Memory B cell (primary cell): Measurements from ENCODE around the gene MTCH2.
"Not testable (repeated sequence)": the region's sequence is repeated elsewhere in the genome, so short reads cannot be mapped to it uniquely, and the experiment has no call there.

ENCODE experiments used
- ATAC-seq: fragments of 150-1000 bp; cut with Tn5 transposase; 2 replicates; pipeline ENCODE4 v1.10.0; 2021; ENCODE audit warnings: low read depth, mild to moderate bottlenecking, moderate library complexity
- DNase-seq, 2 donors: peaks; one replicate each; pipeline ENCODE4 v3.0.0; 2022; ENCODE audit warnings: low spot score in 2 of 2
- H3K27ac Mint-ChIP-seq: one replicate; pipeline ENCODE4 v1.8.0; 2022; ENCODE audit warnings: mild to moderate bottlenecking, moderate library complexity, mixed read lengths
- H3K27me3 Mint-ChIP-seq: one replicate; pipeline ENCODE4 v1.8.0; 2022; ENCODE audit warnings: mixed read lengths
- H3K36me3 Mint-ChIP-seq: one replicate; pipeline ENCODE4 v1.8.0; 2022; ENCODE audit warnings: mild to moderate bottlenecking, mixed read lengths
- H3K4me1 Mint-ChIP-seq: one replicate; pipeline ENCODE4 v1.8.0; 2022; ENCODE audit warnings: mixed read lengths
- H3K4me3 Mint-ChIP-seq: one replicate; pipeline ENCODE4 v1.8.0; 2022; ENCODE audit warnings: mild to moderate bottlenecking, moderate library complexity, mixed read lengths
- H3K9me3 Mint-ChIP-seq: one replicate; pipeline ENCODE4 v1.8.0; 2022; ENCODE audit warnings: mixed read lengths

The MTCH2 gene

DNA sequence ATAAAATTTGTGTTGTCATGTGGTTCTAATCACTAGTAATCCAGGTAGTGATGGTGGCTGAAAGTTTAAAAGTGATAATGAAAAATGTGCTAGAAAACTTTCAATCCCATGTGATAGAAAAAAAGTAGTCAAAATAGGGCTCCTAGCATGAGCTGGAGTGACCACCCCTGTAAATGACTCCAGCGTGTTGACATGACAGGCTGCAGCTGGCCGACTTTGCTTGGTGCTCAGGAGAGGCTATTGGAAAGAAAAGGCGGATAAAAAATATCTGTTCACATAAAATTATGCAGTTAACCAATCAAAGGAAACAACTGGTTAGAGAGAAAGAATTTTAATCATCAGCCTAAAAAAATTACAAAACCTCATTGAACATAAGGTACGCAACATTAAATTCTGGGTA is 16.9 kb upstream of the MTCH2 start:
- Mint-ChIP-seq H3K27ac (no peak overlapping the region), H3K36me3 (no peaks in the 10 kb centered on the region), H3K27me3 (peaks cover 4% of the 10 kb centered on the region), H3K4me1 (peaks cover 3% of the 10 kb centered on the region), H3K4me3 (no peak overlapping the region), H3K9me3 (no peaks in the 10 kb centered on the region)
- ATAC-seq (no peak), DNase-seq (no peak)

DNA sequence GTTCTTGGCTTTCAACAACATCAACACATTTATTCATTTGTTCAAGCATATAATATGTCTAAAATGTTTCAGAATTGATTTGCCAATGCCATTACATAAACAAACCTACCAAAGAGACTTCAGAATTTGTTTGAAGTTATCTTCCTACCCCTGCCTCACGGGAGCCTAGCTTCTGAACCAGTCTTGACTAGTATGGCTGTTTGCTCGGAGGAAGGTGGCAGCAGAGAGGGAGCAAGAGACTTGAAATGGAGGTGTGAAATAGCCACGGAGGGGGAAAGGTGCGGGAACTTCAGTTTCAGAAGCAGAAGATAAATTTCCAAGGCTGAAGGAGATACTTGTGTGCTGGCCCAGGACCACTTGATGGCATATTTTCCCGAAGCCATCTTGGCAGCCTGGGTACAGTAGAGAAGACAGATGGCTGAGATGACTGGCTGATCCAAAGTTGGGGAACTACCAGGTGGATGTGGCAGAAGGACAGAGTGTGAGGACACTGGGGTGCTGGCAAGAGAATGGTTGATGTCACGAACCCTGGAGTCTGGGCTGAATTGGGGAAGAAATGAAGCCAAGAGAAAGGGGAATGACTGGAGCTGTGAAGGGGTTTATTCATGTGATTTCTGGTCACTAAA is 14.0 kb upstream of the MTCH2 start:
- H3K36me3 Mint-ChIP-seq: peaks cover 2% of the 10 kb centered on the region
- H3K27me3 Mint-ChIP-seq: peaks cover 4% of the 10 kb centered on the region
- no peaks in the 10 kb centered on the region for H3K4me1 Mint-ChIP-seq
- H3K4me3 Mint-ChIP-seq: no peak overlapping the region
- ATAC-seq (no peak), DNase-seq (no peak)
- peaks cover 9% of the 10 kb centered on the region for H3K9me3 Mint-ChIP-seq
- no peak overlapping the region for H3K27ac Mint-ChIP-seq

DNA sequence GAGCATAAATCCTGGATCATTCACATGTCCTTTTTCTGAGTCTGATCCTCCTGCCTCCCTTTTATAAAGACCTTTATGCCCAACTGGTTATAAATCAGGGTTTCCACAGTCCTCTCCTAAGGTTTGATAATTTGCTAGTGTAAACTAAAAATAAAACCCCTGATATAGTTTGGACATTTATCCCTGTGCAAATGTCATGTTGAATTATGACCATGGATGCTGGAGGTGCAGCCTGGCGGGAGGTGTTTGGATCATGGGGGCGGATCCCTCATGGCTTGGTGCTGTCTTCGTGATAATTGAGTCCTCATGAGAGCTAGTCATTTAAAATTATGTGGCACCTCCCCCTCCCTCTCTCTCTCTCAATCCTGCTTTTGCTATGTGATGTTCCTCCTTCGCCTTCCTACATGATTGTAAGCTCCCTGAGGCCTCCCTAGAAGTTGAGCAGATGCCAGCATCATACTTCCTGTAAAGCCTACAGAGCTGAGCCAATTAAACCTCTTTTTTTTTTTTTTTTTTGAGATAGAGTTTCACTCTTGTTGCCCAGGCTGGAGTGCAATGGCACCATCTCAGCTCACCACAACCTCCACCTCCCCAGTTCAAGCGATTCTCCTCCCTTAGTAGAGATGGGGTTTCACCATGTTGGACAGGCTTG is 9.6 kb upstream of the MTCH2 start:
- Mint-ChIP-seq H3K27ac (no peak overlapping the region), H3K36me3 (peaks cover 2% of the 10 kb centered on the region), H3K9me3 (peaks cover 9% of the 10 kb centered on the region), H3K4me3 (no peak overlapping the region), H3K27me3 (peaks cover 4% of the 10 kb centered on the region), H3K4me1 (no peaks in the 10 kb centered on the region)
- ATAC-seq (no peak), DNase-seq (no peak)

DNA sequence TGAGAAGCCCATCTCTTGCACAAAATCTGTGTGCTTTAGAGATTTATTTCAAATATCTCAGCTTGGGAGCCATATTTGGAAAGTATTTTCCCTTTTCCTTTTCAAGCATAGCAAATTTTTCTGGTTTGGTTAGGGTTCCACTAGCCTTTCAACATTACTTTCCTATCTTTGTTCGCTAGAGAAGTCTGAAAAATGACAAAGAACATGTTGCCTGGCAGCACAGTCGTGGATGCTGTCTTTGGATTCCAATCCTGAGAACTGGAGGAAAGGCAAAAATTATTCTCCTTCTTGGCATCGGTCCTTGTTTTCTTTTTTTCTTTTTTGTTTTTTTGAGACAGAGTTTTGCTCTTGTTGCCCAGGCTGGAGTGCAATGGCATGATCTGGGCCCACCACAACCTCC is 6.9 kb upstream of the MTCH2 start:
- ATAC-seq: no peak
- Mint-ChIP-seq H3K9me3 (peaks cover 9% of the 10 kb centered on the region), H3K27ac (no peak overlapping the region), H3K4me1 (no peaks in the 10 kb centered on the region), H3K27me3 (no peaks in the 10 kb centered on the region), H3K4me3 (no peak overlapping the region), H3K36me3 (peaks cover 2% of the 10 kb centered on the region)
- no peak for DNase-seq

DNA sequence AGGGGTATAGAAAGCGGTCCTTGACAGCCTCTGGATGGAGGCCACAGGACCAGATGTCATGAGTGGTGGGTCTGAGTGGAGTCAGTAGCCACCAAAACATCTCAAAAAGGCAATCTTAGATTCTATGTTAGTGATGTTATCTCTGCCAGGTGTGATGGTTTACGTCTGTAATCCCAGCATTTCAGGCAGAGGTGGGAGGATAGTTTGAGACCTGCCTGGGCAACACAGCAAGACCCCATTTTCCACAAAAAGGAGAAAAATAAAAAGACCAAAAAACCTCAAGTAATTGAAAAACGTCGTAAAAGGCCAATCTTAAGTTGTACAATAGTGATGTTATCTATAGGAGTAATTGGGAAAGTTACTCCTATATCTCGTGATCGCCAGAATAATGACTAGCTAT is 3.7 kb upstream of the MTCH2 start:
- no peak overlapping the region for H3K27ac Mint-ChIP-seq
- peaks cover 7% of the 10 kb centered on the region for H3K4me1 Mint-ChIP-seq
- DNase-seq (no peak), ATAC-seq (no peak)
- H3K4me3 Mint-ChIP-seq: no peak overlapping the region
- H3K36me3 Mint-ChIP-seq: no peaks in the 10 kb centered on the region
- H3K27me3 Mint-ChIP-seq: no peaks in the 10 kb centered on the region
- H3K9me3 Mint-ChIP-seq: no peaks in the 10 kb centered on the region

DNA sequence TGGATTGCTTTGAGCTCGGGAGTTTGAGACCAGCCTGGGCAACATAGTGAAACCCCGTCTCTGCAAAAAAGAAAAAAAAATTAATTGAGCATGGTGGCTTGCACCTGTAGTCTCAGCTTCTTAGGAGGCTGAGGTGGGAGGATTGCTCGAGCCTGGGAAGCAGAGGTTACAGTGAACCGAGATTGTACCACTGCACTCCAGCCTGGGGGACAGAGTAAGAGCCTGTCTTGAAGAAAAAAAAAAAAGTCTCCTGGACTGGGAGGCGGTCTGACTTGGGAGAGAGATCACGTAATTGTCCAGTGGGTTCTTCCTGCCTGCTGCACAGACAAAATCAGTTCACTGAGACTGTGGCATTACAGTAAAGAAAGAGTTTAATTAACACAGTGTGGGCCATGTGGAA is 3.1 kb upstream of the MTCH2 start:
- Mint-ChIP-seq H3K4me1 (peaks cover 7% of the 10 kb centered on the region), H3K4me3 (no peak overlapping the region), H3K36me3 (no peaks in the 10 kb centered on the region), H3K9me3 (no peaks in the 10 kb centered on the region), H3K27me3 (no peaks in the 10 kb centered on the region), H3K27ac (no peak overlapping the region)
- DNase-seq (no peak), ATAC-seq (no peak)

DNA sequence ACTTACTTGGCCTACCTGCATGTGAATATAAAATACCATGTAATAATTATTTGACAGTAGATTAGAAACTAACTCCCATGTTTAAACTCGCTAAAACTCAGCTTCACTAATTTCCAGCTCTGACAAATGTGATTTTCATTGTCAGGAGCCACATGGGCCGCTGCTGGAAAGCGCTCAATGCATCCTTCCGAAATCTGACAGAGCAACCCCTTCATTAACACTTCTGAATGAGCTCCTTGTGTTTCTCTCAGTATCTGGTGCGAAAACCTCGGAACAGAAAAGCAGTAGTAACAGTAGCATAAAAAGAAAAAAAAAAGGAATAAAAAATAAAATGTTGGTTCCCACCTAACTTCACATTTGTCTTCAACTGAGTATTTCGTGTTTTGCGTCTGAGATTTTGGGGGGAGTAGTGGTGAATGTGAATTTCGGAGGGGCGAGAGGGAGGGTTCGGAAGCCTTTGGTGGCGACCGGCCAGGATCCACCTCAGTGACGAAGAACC is 710 bp downstream of the MTCH2 start:
- H3K36me3 Mint-ChIP-seq: peaks cover 7% of the 10 kb centered on the region
- no peak for DNase-seq
- peak overlapping the region; percentile 95 for H3K27ac Mint-ChIP-seq
- H3K4me3 Mint-ChIP-seq: peak overlapping the region; percentile 99
- H3K9me3 Mint-ChIP-seq: no peaks in the 10 kb centered on the region
- peaks cover 7% of the 10 kb centered on the region for H3K4me1 Mint-ChIP-seq
- no peaks in the 10 kb centered on the region for H3K27me3 Mint-ChIP-seq
- ATAC-seq: no peak

DNA sequence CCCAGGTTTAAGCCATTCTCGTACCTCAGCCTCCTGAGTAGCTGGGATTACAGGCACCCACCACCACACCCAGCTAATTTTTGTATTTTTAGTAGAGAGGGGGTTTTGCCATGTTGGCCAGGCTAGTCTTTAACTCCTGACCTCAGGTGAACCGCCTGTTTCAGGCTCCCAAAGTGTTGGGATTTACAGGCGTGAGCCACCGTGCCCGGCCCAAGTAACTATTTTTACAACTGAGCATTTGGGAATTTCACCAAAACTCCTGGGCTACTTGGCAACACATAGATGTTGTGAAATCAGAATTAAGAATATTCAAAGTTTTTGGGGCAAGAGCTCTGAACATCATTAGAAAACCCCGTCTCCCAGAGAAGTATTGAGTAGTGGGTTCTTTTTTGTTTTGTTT is 1.9 kb downstream of the MTCH2 start:
- not testable (repeated sequence) for H3K27ac Mint-ChIP-seq, ATAC-seq, DNase-seq, H3K9me3 Mint-ChIP-seq, H3K4me3 Mint-ChIP-seq, H3K27me3 Mint-ChIP-seq, H3K36me3 Mint-ChIP-seq, H3K4me1 Mint-ChIP-seq

DNA sequence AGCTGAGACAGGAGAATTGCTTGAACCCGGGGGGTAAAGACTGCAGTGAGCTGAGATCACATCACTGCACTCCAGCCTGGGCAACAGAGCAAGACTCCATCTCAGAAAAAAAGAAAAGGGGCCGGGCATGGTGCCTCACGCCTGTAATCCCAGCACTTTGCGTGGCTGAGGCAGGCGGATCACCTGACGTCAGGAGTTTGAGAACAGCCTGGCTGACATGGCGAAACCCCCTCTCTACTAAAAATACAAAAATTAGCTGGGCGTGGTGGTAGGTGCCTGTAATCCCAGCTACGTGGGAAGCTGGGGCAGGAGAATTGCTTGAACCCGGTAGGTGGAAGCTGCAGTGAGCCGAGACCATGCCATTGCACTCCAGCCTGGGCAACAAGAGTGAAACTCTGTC is 6.0 kb downstream of the MTCH2 start:
- H3K9me3 Mint-ChIP-seq, H3K27me3 Mint-ChIP-seq, H3K4me1 Mint-ChIP-seq, ATAC-seq, DNase-seq, H3K4me3 Mint-ChIP-seq, H3K27ac Mint-ChIP-seq: not testable (repeated sequence)
- peaks cover 13% of the 10 kb centered on the region for H3K36me3 Mint-ChIP-seq

DNA sequence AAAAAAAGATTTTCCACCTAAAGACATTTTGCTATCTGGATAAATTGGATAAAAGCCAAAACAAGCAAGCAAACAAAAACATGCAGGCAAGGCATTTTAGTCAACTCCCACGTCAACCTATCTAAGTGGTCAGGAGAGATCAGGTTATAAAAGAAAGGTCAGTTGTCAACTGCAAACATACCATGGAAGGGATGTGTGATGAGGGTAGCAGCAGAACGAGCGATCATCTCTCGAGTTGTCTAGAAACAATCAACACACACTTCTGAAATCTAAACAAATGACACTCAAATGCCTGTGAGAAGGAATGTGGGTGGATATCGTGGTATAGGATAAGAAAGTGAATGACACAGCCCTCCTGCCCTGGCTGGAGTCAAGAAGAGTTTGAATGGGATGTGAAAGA is 10.9 kb downstream of the MTCH2 start:
- ATAC-seq (no peak), DNase-seq (no peak)
- H3K36me3 Mint-ChIP-seq: peaks cover 14% of the 10 kb centered on the region
- H3K4me1 Mint-ChIP-seq: no peaks in the 10 kb centered on the region
- H3K4me3 Mint-ChIP-seq: no peak overlapping the region
- no peaks in the 10 kb centered on the region for H3K9me3 Mint-ChIP-seq
- no peaks in the 10 kb centered on the region for H3K27me3 Mint-ChIP-seq
- no peak overlapping the region for H3K27ac Mint-ChIP-seq

DNA sequence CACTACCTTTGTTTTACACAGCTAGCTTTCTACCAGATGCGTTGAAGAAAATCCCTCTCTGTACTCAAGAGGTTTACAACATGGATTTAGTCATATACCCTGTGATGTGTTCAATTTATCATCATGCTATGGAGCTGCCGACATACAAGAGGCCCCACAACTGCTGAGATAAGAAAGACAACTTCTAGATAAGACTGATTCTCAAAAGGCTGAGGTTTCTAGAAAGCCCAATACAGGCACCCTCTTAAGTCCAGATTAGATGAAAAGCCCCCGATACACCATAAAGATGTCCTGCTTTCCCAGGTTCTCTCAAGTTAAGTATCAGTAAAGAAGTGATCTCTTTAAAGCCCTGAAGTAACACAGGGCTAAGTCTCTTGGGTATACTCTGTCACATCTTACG is 14.3 kb downstream of the MTCH2 start:
- H3K27ac Mint-ChIP-seq: no peak overlapping the region
- H3K27me3 Mint-ChIP-seq: no peaks in the 10 kb centered on the region
- ATAC-seq: no peak
- no peaks in the 10 kb centered on the region for H3K4me1 Mint-ChIP-seq
- DNase-seq: no peak
- H3K36me3 Mint-ChIP-seq: peaks cover 18% of the 10 kb centered on the region
- H3K4me3 Mint-ChIP-seq: no peak overlapping the region
- no peaks in the 10 kb centered on the region for H3K9me3 Mint-ChIP-seq

DNA sequence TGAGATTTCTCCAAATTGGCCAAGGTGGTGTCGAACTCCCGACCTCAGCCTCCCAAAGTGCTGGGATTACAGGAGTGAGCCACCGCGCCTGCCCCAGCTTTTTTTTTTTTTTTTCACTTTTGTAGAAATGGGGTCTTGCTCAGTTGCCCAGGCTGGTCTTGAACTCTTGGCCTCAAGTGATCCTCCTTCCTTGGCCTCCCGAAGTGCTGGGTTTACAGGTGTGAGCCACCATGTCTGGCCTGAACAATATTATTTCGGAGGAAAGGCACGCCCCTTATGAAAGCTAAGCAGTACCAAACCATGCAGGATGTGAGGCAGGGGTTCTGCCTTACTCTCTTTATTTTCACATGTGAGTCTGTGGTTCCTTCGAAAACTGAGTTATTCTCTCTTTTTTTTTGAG is 16.1 kb downstream of the MTCH2 start:
- ATAC-seq: no peak
- peaks cover 19% of the 10 kb centered on the region for H3K36me3 Mint-ChIP-seq
- no peaks in the 10 kb centered on the region for H3K4me1 Mint-ChIP-seq
- DNase-seq: no peak
- no peak overlapping the region for H3K4me3 Mint-ChIP-seq
- no peaks in the 10 kb centered on the region for H3K9me3 Mint-ChIP-seq
- no peaks in the 10 kb centered on the region for H3K27me3 Mint-ChIP-seq
- no peak overlapping the region for H3K27ac Mint-ChIP-seq

DNA sequence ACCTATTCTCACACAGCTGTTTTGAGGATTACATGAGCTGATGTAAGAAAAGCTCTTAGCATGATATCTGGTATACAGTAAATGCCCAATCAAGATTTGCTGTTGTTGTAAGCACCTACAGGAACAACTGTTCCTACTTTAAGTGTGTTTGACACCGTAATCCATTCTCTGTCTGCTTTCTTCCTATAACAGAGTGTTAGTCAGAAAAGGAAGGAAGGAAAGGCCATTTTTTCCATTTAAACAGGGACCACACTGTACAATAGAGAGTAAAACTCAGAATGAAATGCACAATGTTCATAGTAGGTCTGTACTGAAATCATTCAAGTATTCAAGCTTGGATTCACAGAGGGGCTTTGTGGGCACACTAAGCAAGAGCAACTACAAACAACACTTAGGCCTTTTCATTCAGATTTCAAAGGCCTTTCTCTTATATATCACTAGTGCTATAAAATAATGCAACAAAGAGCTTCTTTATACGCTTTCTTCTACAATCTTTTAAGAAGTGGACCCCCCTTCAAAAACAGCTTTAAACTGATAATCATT is 21.5 kb downstream of the MTCH2 start:
- DNase-seq (no peak), ATAC-seq (no peak)
- Mint-ChIP-seq H3K4me1 (no peaks in the 10 kb centered on the region), H3K4me3 (no peak overlapping the region), H3K27me3 (no peaks in the 10 kb centered on the region), H3K9me3 (no peaks in the 10 kb centered on the region), H3K36me3 (peaks cover 19% of the 10 kb centered on the region), H3K27ac (no peak overlapping the region)

DNA sequence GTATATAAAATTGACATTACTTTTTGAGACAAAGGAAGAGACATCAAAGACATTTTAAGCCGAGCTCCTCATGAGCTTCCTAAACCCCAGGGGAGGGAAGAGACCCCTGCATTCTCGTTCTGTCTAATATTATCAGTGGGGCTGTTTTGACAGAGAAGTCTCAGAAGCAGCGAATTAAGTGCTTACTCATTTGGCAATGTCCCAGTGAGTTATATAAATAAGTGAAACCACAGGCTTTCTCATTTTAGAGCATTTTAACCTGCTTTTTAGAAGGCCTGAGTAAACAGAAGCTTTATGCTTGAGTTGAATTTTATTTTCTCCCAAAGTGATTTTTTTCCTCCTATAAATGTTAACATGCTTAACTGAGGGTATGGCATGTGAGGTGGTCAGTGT is 24.9 kb downstream of the MTCH2 start:
- no peak for DNase-seq
- no peaks in the 10 kb centered on the region for H3K27me3 Mint-ChIP-seq
- no peak overlapping the region for H3K27ac Mint-ChIP-seq
- no peaks in the 10 kb centered on the region for H3K9me3 Mint-ChIP-seq
- peaks cover 11% of the 10 kb centered on the region for H3K36me3 Mint-ChIP-seq
- no peak for ATAC-seq
- no peak overlapping the region for H3K4me3 Mint-ChIP-seq
- no peaks in the 10 kb centered on the region for H3K4me1 Mint-ChIP-seq
